ENCODE measurements around the gene SPACA4.

GRCh38 chr19:48587387-48587786 is 19.2 kb upstream of the SPACA4 start:
- TF ChIP-seq CTCF (IDR thresholded peaks at IDR 0.05), result no peak
- TF ChIP-seq POLR2AphosphoS5 (IDR thresholded peaks at IDR 0.05; ENCODE audit: low read depth, low read length), result no peak
- TF ChIP-seq, protein P1, sequence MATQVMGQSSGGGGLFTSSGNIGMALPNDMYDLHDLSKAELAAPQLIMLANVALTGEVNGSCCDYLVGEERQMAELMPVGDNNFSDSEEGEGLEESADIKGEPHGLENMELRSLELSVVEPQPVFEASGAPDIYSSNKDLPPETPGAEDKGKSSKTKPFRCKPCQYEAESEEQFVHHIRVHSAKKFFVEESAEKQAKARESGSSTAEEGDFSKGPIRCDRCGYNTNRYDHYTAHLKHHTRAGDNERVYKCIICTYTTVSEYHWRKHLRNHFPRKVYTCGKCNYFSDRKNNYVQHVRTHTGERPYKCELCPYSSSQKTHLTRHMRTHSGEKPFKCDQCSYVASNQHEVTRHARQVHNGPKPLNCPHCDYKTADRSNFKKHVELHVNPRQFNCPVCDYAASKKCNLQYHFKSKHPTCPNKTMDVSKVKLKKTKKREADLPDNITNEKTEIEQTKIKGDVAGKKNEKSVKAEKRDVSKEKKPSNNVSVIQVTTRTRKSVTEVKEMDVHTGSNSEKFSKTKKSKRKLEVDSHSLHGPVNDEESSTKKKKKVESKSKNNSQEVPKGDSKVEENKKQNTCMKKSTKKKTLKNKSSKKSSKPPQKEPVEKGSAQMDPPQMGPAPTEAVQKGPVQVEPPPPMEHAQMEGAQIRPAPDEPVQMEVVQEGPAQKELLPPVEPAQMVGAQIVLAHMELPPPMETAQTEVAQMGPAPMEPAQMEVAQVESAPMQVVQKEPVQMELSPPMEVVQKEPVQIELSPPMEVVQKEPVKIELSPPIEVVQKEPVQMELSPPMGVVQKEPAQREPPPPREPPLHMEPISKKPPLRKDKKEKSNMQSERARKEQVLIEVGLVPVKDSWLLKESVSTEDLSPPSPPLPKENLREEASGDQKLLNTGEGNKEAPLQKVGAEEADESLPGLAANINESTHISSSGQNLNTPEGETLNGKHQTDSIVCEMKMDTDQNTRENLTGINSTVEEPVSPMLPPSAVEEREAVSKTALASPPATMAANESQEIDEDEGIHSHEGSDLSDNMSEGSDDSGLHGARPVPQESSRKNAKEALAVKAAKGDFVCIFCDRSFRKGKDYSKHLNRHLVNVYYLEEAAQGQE (IDR thresholded peaks at IDR 0.05; ENCODE audit: insufficient read depth in 1 of 2, low read depth in 2 of 2, low read length in 1 of 2), result no peak
- no peak for TF ChIP-seq SIN3A (IDR thresholded peaks at IDR 0.05; ENCODE audit: borderline replicate concordance, insufficient read depth, low read depth, low read length)
